Cardiac fibroblast (primary cell): Measurements from ENCODE around the gene DPYSL5.

Experiments used
- DNase-seq, 2 donors: peaks; one replicate each; pipeline versions ENCODE4 v3.0.0 to v3.0.0-alpha.2; 2010; ENCODE audit warnings: low read depth in 2 of 2
- H3K4me3 ChIP-seq, 2 donors: replicated peaks in 1 of 2; 1 replicate in 1 of 2; 2 replicates in 1 of 2; pipeline ENCODE4 v1.5.1; 2011; ENCODE audit warnings: low read depth in 2 of 2, low read length in 2 of 2, mild to moderate bottlenecking in 2 of 2, moderate library complexity in 1 of 2
- CTCF ChIP-seq: IDR thresholded peaks from one replicate; pipeline ENCODE4 v1.5.1; 2011; ENCODE audit warnings: low read depth, mild to moderate bottlenecking, low read length, inconsistent platforms

DPYSL5 gene

GRCh38 chr2:26890341-26891000 lies 42.5 kb downstream of the DPYSL5 start:
- no peak for DNase-seq
- no peak for TF ChIP-seq CTCF
- no peak overlapping the region for H3K4me3 ChIP-seq

- TF ChIP-seq CTCF, result no peak
- H3K4me3 ChIP-seq, result no peak overlapping the region
- DNase-seq, result no peak
These were observed 44.2 kb downstream of the DPYSL5 start for GRCh38 chr2:26892133-26892532.

GRCh38 chr2:26892922-26893524 lies 45.1 kb downstream of the DPYSL5 start:
- TF ChIP-seq CTCF, result no peak
- DNase-seq, result no peak
- no peak overlapping the region for H3K4me3 ChIP-seq

- no peak for TF ChIP-seq CTCF
- no peak overlapping the region for H3K4me3 ChIP-seq
- no peak for DNase-seq
These were observed 46.2 kb downstream of the DPYSL5 start for GRCh38 chr2:26894136-26894535.

GRCh38 chr2:26897807-26898479 lies 50.0 kb downstream of the DPYSL5 start:
- no peak overlapping the region for H3K4me3 ChIP-seq
- no peak for DNase-seq
- no peak for TF ChIP-seq CTCF

- H3K4me3 ChIP-seq, result no peak overlapping the region
- TF ChIP-seq CTCF, result no peak
- no peak for DNase-seq
These were observed 50.6 kb downstream of the DPYSL5 start for GRCh38 chr2:26898480-26899078.
